Measurements from ENCODE around the gene TFPI.

TFPI gene

DNA sequence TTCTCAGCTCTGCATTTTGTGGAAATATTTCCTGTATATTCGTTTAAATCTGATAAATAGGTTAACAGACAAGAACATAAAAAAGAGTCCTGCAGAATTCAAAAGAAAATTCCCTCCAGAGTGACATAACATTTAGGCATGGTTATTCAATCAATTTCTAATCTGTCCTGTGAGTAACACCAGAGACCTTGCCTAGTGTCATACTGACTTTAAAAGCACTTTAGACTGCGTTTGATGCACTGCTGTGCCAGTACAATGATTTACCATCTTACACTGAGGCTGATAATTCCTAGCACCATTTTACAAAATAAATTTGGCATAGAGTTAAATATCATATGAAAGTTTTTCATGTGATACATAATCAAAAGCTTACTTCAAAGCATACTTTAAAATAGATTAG lies 70.7 kb downstream of the TFPI start:
- no peaks in the 10 kb centered on the region for H3K36me3 ChIP-seq (ENCODE audit: control insufficient read depth, insufficient read depth, low read length)
- H3K27me3 ChIP-seq (ENCODE audit: control insufficient read depth, insufficient read depth, low read length) = no peaks in the 10 kb centered on the region
- H3K27ac ChIP-seq (ENCODE audit: low read depth, low read length) = no peak overlapping the region
- no peak overlapping the region for H3K4me3 ChIP-seq (ENCODE audit: low read depth, low read length)
- no peak overlapping the region for H3K9ac ChIP-seq (ENCODE audit: low read length)
- H3K9me3 ChIP-seq (ENCODE audit: control insufficient read depth, insufficient read depth, low read depth, low read length) = no peaks in the 10 kb centered on the region
- H3K4me1 ChIP-seq (ENCODE audit: control insufficient read depth, insufficient read depth, low read length) = no peaks in the 10 kb centered on the region

DNA sequence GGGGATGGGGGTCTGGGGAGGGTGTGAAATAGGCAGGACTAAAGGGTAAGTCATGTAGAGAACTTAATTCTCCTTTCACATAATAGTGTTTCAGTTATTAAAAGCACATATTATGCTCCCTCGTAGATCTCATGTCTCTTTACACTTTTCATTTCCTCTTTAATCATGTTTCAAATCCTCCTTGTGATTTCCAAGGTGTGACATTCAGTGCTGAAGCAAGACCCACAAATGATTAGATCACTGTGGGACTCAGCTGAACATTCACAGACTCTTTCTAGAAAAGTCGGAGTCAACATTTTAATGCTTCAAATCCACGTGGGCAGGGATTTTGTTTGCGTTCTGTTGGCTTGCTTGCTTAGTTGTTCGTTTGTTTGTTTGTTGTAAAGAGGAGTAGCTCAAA lies 71.4 kb downstream of the TFPI start:
- Histone ChIP-seq H3K9me3 (ENCODE audit: control insufficient read depth, insufficient read depth, low read depth, low read length) (no peaks in the 10 kb centered on the region), H3K36me3 (ENCODE audit: control insufficient read depth, insufficient read depth, low read length) (no peaks in the 10 kb centered on the region), H3K4me1 (ENCODE audit: control insufficient read depth, insufficient read depth, low read length) (no peaks in the 10 kb centered on the region), H3K4me3 (ENCODE audit: low read depth, low read length) (no peak overlapping the region), H3K9ac (ENCODE audit: low read length) (no peak overlapping the region), H3K27me3 (ENCODE audit: control insufficient read depth, insufficient read depth, low read length) (no peaks in the 10 kb centered on the region), H3K27ac (ENCODE audit: low read depth, low read length) (no peak overlapping the region)

DNA sequence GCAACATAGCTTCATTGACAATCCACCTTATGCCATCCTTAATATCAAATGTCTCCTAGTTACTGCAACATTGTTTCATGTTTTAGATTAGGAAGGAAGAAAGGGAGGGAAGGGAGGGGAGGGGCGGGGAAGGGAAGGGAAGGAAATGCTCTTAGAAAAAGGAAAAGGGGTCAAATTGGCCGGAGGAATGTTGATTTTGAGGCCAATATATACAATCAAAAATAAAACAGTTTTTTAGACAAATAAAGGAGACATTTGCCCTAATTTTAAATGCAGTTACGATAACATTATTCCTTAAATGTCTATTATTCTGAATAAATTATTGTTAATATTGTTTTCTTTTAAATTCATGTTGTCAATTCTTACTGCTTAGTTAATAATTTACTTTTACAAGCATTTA lies 72.7 kb downstream of the TFPI start:
- no peaks in the 10 kb centered on the region for H3K27me3 ChIP-seq (ENCODE audit: control insufficient read depth, insufficient read depth, low read length)
- H3K9me3 ChIP-seq (ENCODE audit: control insufficient read depth, insufficient read depth, low read depth, low read length) = no peaks in the 10 kb centered on the region

DNA sequence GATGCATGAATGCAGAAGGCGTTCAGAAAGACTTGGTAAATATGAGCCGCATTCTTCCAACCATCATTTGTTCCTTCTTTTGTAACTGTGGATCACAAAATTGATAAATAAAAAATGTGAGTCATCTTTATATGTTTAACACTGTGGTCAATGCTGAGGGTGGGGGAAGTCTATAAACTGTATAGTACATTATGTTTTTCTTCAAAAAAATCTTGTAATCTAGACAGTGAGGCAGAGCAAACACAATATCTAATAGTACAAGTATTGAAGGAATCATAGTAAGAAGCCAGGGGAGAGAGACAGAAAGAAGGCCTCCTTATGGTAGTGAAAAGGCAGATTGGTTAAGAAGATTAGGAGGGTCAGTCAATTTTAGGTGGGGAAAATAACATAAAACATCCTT lies 75.5 kb downstream of the TFPI start:
- H3K36me3 ChIP-seq (ENCODE audit: control insufficient read depth, insufficient read depth, low read length) = no peaks in the 10 kb centered on the region
- H3K9me3 ChIP-seq (ENCODE audit: control insufficient read depth, insufficient read depth, low read depth, low read length) = no peaks in the 10 kb centered on the region
- H3K27me3 ChIP-seq (ENCODE audit: control insufficient read depth, insufficient read depth, low read length) = no peaks in the 10 kb centered on the region
- H3K4me3 ChIP-seq (ENCODE audit: low read depth, low read length) = no peak overlapping the region
- H3K27ac ChIP-seq (ENCODE audit: low read depth, low read length) = no peak overlapping the region
- no peak overlapping the region for H3K9ac ChIP-seq (ENCODE audit: low read length)
- no peaks in the 10 kb centered on the region for H3K4me1 ChIP-seq (ENCODE audit: control insufficient read depth, insufficient read depth, low read length)

More for the DNA sequence above, 72.7 kb downstream of the TFPI start:
- Histone ChIP-seq H3K36me3 (ENCODE audit: control insufficient read depth, insufficient read depth, low read length) (no peaks in the 10 kb centered on the region), H3K27ac (ENCODE audit: low read depth, low read length) (no peak overlapping the region), H3K4me3 (ENCODE audit: low read depth, low read length) (no peak overlapping the region), H3K9ac (ENCODE audit: low read length) (no peak overlapping the region), H3K4me1 (ENCODE audit: control insufficient read depth, insufficient read depth, low read length) (no peaks in the 10 kb centered on the region)

- no peaks in the 10 kb centered on the region for H3K36me3 ChIP-seq (ENCODE audit: control insufficient read depth, insufficient read depth, low read length)
- no peaks in the 10 kb centered on the region for H3K9me3 ChIP-seq (ENCODE audit: control insufficient read depth, insufficient read depth, low read depth, low read length)
- no peak overlapping the region for H3K27ac ChIP-seq (ENCODE audit: low read depth, low read length)
- no peak overlapping the region for H3K4me3 ChIP-seq (ENCODE audit: low read depth, low read length)
- H3K27me3 ChIP-seq (ENCODE audit: control insufficient read depth, insufficient read depth, low read length) = no peaks in the 10 kb centered on the region
- H3K9ac ChIP-seq (ENCODE audit: low read length) = no peak overlapping the region
- no peaks in the 10 kb centered on the region for H3K4me1 ChIP-seq (ENCODE audit: control insufficient read depth, insufficient read depth, low read length)
These were observed 77.2 kb downstream of the TFPI start for GRCh38 chr2:187477051-187477450.

DNA sequence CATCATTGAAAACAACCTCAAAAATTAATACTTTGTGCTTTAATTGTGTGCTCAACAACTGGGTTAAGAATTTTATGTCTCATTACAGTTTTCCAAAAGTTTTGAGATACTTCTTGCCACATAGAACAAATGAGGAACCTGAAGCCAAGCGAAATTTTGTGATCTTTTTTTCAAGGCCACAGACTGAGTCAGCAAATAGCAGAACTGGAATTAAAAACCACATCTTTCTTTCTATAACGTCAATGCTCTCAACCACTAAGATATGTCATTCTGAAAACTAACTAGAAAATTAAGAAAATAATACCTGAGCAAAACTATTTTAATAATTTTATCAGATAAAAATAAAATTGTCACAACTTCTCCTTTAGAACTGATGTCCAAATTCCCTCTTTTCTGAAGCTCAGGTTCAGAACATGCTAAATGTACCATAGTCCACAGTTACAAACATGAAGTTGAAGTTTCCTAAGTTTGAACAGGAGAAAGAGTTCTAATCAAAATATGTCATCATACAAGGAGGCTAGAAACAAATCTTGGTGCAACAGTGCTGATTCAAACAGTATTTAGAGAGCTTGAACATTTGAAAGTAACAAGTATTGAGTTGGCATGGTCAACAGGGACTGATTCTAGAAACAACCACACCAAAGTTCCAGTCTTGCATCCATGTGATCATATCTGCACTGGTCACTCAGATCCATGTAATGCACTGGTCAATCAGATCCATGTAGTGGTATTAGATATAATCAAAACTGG lies 78.6 kb downstream of the TFPI start:
- no peaks in the 10 kb centered on the region for H3K36me3 ChIP-seq (ENCODE audit: control insufficient read depth, insufficient read depth, low read length)
- H3K4me1 ChIP-seq (ENCODE audit: control insufficient read depth, insufficient read depth, low read length) = no peaks in the 10 kb centered on the region
- no peak overlapping the region for H3K9ac ChIP-seq (ENCODE audit: low read length)
- H3K4me3 ChIP-seq (ENCODE audit: low read depth, low read length) = no peak overlapping the region
- H3K9me3 ChIP-seq (ENCODE audit: control insufficient read depth, insufficient read depth, low read depth, low read length) = no peaks in the 10 kb centered on the region
- H3K27ac ChIP-seq (ENCODE audit: low read depth, low read length) = no peak overlapping the region
- no peaks in the 10 kb centered on the region for H3K27me3 ChIP-seq (ENCODE audit: control insufficient read depth, insufficient read depth, low read length)

DNA sequence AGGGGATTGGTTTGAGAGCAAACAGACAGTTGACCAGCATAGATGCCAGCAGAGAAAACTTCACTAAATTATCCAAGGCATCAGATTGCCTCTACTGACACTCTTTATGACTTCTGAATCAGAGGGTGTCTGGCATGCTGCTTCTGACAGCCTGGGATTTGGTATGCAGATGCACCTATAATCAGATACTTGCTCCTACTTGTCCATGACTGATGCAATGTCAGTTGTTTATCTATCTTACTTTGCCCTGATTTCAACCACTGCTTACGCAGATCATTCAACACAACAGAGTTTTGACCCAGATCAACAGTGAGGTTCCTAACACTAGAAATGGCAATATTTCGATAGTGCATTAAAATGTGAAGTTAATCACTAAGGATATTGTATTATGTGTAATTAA lies 83.5 kb downstream of the TFPI start:
- Histone ChIP-seq H3K4me3 (ENCODE audit: low read depth, low read length) (no peak overlapping the region), H3K36me3 (ENCODE audit: control insufficient read depth, insufficient read depth, low read length) (no peaks in the 10 kb centered on the region), H3K27me3 (ENCODE audit: control insufficient read depth, insufficient read depth, low read length) (no peaks in the 10 kb centered on the region), H3K9me3 (ENCODE audit: control insufficient read depth, insufficient read depth, low read depth, low read length) (no peaks in the 10 kb centered on the region), H3K9ac (ENCODE audit: low read length) (no peak overlapping the region), H3K27ac (ENCODE audit: low read depth, low read length) (no peak overlapping the region), H3K4me1 (ENCODE audit: control insufficient read depth, insufficient read depth, low read length) (no peaks in the 10 kb centered on the region)

DNA sequence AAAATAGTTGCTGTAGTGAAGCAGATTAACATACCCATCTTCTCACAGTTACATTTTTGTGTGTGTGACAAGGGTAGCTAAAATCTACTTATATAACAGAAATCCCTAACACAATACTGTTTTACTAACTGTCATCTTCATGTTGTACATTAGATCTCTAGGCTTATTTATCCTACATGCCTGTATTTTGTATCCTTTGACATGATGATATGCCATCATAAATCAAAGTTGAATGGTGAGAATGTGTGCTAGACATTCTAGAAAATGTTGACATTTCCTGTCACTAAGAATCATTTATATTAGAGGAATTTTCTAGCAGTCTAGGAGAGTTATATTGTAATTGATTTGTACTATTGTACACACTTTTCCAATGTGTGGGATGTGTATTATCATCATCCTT lies 84.7 kb downstream of the TFPI start:
- no peaks in the 10 kb centered on the region for H3K4me1 ChIP-seq (ENCODE audit: control insufficient read depth, insufficient read depth, low read length)
- no peak overlapping the region for H3K9ac ChIP-seq (ENCODE audit: low read length)
- no peaks in the 10 kb centered on the region for H3K27me3 ChIP-seq (ENCODE audit: control insufficient read depth, insufficient read depth, low read length)
- H3K36me3 ChIP-seq (ENCODE audit: control insufficient read depth, insufficient read depth, low read length) = no peaks in the 10 kb centered on the region
- no peak overlapping the region for H3K27ac ChIP-seq (ENCODE audit: low read depth, low read length)
- H3K4me3 ChIP-seq (ENCODE audit: low read depth, low read length) = no peak overlapping the region
- H3K9me3 ChIP-seq (ENCODE audit: control insufficient read depth, insufficient read depth, low read depth, low read length) = no peaks in the 10 kb centered on the region

DNA sequence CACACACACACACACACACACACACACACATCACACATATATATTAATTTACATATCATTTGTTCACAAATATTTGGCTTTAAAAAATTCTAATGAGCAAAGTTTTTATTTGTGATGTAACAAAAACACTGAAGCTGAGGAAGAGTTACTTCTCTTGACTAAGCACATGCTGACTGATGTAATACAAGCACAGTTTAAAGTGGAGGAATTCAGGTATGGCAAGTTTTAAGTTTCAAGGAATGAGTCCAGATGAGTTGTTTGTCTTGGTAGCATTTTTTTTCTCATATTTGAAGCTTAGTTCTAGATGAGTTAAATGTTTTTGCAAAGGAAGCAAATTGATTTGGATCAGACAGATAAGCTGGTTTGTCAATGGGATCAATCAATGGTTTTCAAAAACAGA lies 86.0 kb downstream of the TFPI start:
- H3K4me1 ChIP-seq (ENCODE audit: control insufficient read depth, insufficient read depth, low read length) = no peaks in the 10 kb centered on the region
- H3K4me3 ChIP-seq (ENCODE audit: low read depth, low read length) = no peak overlapping the region
- no peaks in the 10 kb centered on the region for H3K9me3 ChIP-seq (ENCODE audit: control insufficient read depth, insufficient read depth, low read depth, low read length)

GRCh38 chr2:187466129-187466792 lies 88.0 kb downstream of the TFPI start:
- no peak overlapping the region for H3K4me3 ChIP-seq (ENCODE audit: low read depth, low read length)
- no peak overlapping the region for H3K27ac ChIP-seq (ENCODE audit: low read depth, low read length)
- H3K27me3 ChIP-seq (ENCODE audit: control insufficient read depth, insufficient read depth, low read length) = no peaks in the 10 kb centered on the region
- no peak overlapping the region for H3K9ac ChIP-seq (ENCODE audit: low read length)
- no peaks in the 10 kb centered on the region for H3K4me1 ChIP-seq (ENCODE audit: control insufficient read depth, insufficient read depth, low read length)
- H3K36me3 ChIP-seq (ENCODE audit: control insufficient read depth, insufficient read depth, low read length) = no peaks in the 10 kb centered on the region
- no peaks in the 10 kb centered on the region for H3K9me3 ChIP-seq (ENCODE audit: control insufficient read depth, insufficient read depth, low read depth, low read length)

More for the DNA sequence above, 86.0 kb downstream of the TFPI start:
- Histone ChIP-seq H3K9ac (ENCODE audit: low read length) (no peak overlapping the region), H3K27ac (ENCODE audit: low read depth, low read length) (no peak overlapping the region), H3K27me3 (ENCODE audit: control insufficient read depth, insufficient read depth, low read length) (no peaks in the 10 kb centered on the region), H3K36me3 (ENCODE audit: control insufficient read depth, insufficient read depth, low read length) (no peaks in the 10 kb centered on the region)

DNA sequence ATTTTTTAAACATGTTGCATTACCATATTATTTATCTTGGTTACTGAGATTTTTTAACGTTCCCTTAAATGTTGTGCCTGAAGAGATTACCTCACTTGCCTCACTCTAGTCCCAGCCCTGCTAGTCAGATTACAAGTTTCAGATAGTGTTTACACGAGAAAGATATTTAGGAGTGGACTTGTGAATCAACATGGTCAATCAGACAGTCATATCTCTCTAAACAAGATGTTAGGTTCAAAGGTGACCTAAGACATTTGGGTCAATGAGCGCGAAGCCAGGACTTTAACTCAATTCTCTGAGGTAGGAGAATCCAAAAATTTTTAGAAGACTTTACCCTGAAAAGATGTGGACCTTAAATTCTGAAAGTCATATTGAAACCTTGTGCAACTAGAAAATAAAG lies 91.4 kb downstream of the TFPI start:
- no peaks in the 10 kb centered on the region for H3K4me1 ChIP-seq (ENCODE audit: control insufficient read depth, insufficient read depth, low read length)
- no peak overlapping the region for H3K27ac ChIP-seq (ENCODE audit: low read depth, low read length)
- H3K36me3 ChIP-seq (ENCODE audit: control insufficient read depth, insufficient read depth, low read length) = no peaks in the 10 kb centered on the region
- H3K27me3 ChIP-seq (ENCODE audit: control insufficient read depth, insufficient read depth, low read length) = no peaks in the 10 kb centered on the region
- H3K9ac ChIP-seq (ENCODE audit: low read length) = no peak overlapping the region
- no peak overlapping the region for H3K4me3 ChIP-seq (ENCODE audit: low read depth, low read length)
- no peaks in the 10 kb centered on the region for H3K9me3 ChIP-seq (ENCODE audit: control insufficient read depth, insufficient read depth, low read depth, low read length)
